ENCODE data around the gene PAEP. TPM values are rescaled to one million over a fixed set of nuclear protein-coding genes. Genes with fewer than 3 reads are reported as not detected.
"Not testable (repeated sequence)": the region's sequence is repeated elsewhere in the genome, so short reads cannot be mapped to it uniquely, and the experiment has no call there.

Gene PAEP
- total and polyA plus RNA-seq, 3 donors from 2014 or later: 2.5 TPM; not detected in 2

- intact Hi-C loops (cut with DNase I; ENCODE audit: low total_unique reads): no loop called here
- no peaks in the 10 kb centered on the region for H3K27me3 ChIP-seq
- H3K4me3 ChIP-seq: no peak overlapping the region
- no peak overlapping the region for H3K27ac ChIP-seq
- H3K36me3 ChIP-seq (ENCODE audit: low read depth, missing control alignments): no peaks in the 10 kb centered on the region
- TF ChIP-seq CTCF (IDR thresholded peaks at IDR 0.05) (no peak), POLR2A (IDR thresholded peaks at IDR 0.05) (no peak)
- WGBS, 2 donors: 65 to 74% methylated on average over 6 to 11 of the region's 11 CpGs
- H3K9me3 ChIP-seq: no peaks in the 10 kb centered on the region
- DNase-seq: no peak
- no peaks in the 10 kb centered on the region for H3K4me1 ChIP-seq
These were observed 35.3 kb upstream of the PAEP start for GRCh38 chr9:135526089-135526729.

GRCh38 chr9:135526730-135527571, 34.6 kb upstream of the PAEP start:
- Histone ChIP-seq H3K4me1 (no peaks in the 10 kb centered on the region), H3K36me3 (ENCODE audit: low read depth, missing control alignments) (no peaks in the 10 kb centered on the region), H3K9me3 (no peaks in the 10 kb centered on the region), H3K4me3 (no peak overlapping the region), H3K27me3 (no peaks in the 10 kb centered on the region), H3K27ac (no peak overlapping the region)
- WGBS, 2 donors: 73 to 75% methylated on average over 12 to 30 of the region's 30 CpGs
- intact Hi-C loops (cut with DNase I; ENCODE audit: low total_unique reads): no loop called here
- TF ChIP-seq POLR2A (IDR thresholded peaks at IDR 0.05): no peak
- no peak for TF ChIP-seq CTCF (IDR thresholded peaks at IDR 0.05)
- no peak for DNase-seq

- DNase-seq; H3K9me3 ChIP-seq; H3K27ac ChIP-seq; H3K27me3 ChIP-seq; H3K4me1 ChIP-seq; H3K36me3 ChIP-seq (ENCODE audit: low read depth, missing control alignments); H3K4me3 ChIP-seq; intact Hi-C loops (cut with DNase I; ENCODE audit: low total_unique reads): not testable (repeated sequence)
- 87 to 96% methylated on average over 10 of the region's 10 CpGs for WGBS, 2 donors
These were observed 32.6 kb upstream of the PAEP start for GRCh38 chr9:135528842-135529435.

- no peak for TF ChIP-seq CTCF (IDR thresholded peaks at IDR 0.05)
- TF ChIP-seq POLR2A (IDR thresholded peaks at IDR 0.05): no peak
- no peak overlapping the region for H3K4me3 ChIP-seq
- no peaks in the 10 kb centered on the region for H3K4me1 ChIP-seq
- no peaks in the 10 kb centered on the region for H3K27me3 ChIP-seq
- H3K27ac ChIP-seq: no peak overlapping the region
- WGBS, 2 donors: 86 to 89% methylated on average over 5 of the region's 5 CpGs
- H3K36me3 ChIP-seq (ENCODE audit: low read depth, missing control alignments): no peaks in the 10 kb centered on the region
- intact Hi-C loops (cut with DNase I; ENCODE audit: low total_unique reads): no loop called here
- H3K9me3 ChIP-seq: no peaks in the 10 kb centered on the region
- DNase-seq: no peak
These were observed 31.4 kb upstream of the PAEP start for GRCh38 chr9:135530146-135530545.

- no peak for DNase-seq
- no peaks in the 10 kb centered on the region for H3K27me3 ChIP-seq
- intact Hi-C loops (cut with DNase I; ENCODE audit: low total_unique reads): no loop called here
These were observed 30.5 kb upstream of the PAEP start for GRCh38 chr9:135531096-135531495.

More at GRCh38 chr9:135531096-135531495, 30.5 kb upstream of the PAEP start:
- WGBS, 2 donors: 94 to 98% methylated on average over 6 to 10 of the region's 10 CpGs
- TF ChIP-seq CTCF (IDR thresholded peaks at IDR 0.05): no peak
- TF ChIP-seq POLR2A (IDR thresholded peaks at IDR 0.05): no peak
- Histone ChIP-seq H3K4me1 (no peaks in the 10 kb centered on the region), H3K9me3 (no peaks in the 10 kb centered on the region), H3K36me3 (ENCODE audit: low read depth, missing control alignments) (no peaks in the 10 kb centered on the region), H3K27ac (no peak overlapping the region), H3K4me3 (no peak overlapping the region)
